Neuronal stem cell (in vitro differentiated cells): ENCODE results near the gene KIRREL1.
A peak's percentile ranks its signal among the peaks of the same experiment; 100 is the strongest.

Experiments
- DNase-seq: peaks from one replicate; pipeline ENCODE4 v3.0.0-alpha.2; 2013; ENCODE audit warnings: low spot score
- H2AFZ ChIP-seq: one replicate; pipeline ENCODE4 v1.6.1; 2013; ENCODE audit warnings: mild to moderate bottlenecking, low read length, inconsistent platforms
- H2AK5ac ChIP-seq: 2 replicates; pipeline ENCODE4 v1.6.1; 2013; ENCODE audit warnings: low read depth, mild to moderate bottlenecking, inconsistent platforms, low read length, moderate library complexity, mixed read lengths
- H2BK120ac ChIP-seq: 2 replicates; pipeline ENCODE4 v1.6.1; 2013; ENCODE audit warnings: low read depth, mild to moderate bottlenecking, inconsistent platforms, low read length, moderate library complexity, mixed read lengths
- H2BK12ac ChIP-seq: one replicate; pipeline ENCODE4 v1.6.1; 2013; ENCODE audit warnings: low read length, inconsistent platforms
- H2BK15ac ChIP-seq: 2 replicates; pipeline ENCODE4 v1.6.1; 2013; ENCODE audit warnings: mild to moderate bottlenecking, low read length, inconsistent platforms, mixed read lengths
- H2BK5ac ChIP-seq: one replicate; pipeline ENCODE4 v1.6.1; 2013; ENCODE audit warnings: inconsistent platforms, mild to moderate bottlenecking, low read length, moderate library complexity
- H3K14ac ChIP-seq: one replicate; pipeline ENCODE4 v1.6.1; 2013; ENCODE audit warnings: low read length, inconsistent platforms
- H3K18ac ChIP-seq: 2 replicates; pipeline ENCODE4 v1.6.1; 2013; ENCODE audit warnings: low read length, inconsistent platforms
- H3K23ac ChIP-seq: 2 replicates; pipeline ENCODE4 v1.6.1; 2013; ENCODE audit warnings: low read depth, mild to moderate bottlenecking, mixed read lengths, low read length, inconsistent platforms; ENCODE audit not compliant: poor library complexity
- H3K27ac ChIP-seq: replicated peaks from 3 replicates; pipeline ENCODE4 v1.5.1; 2013; ENCODE audit warnings: low read length, inconsistent platforms
- H3K27me3 ChIP-seq, 3 experiments: 2 replicates each; pipeline ENCODE4 v1.6.1; 2013; ENCODE audit warnings: low read length in 3 of 3, mild to moderate bottlenecking in 2 of 3, inconsistent platforms in 1 of 3, low read depth in 1 of 3, mixed read lengths in 1 of 3, moderate library complexity in 1 of 3; ENCODE audit not compliant: control insufficient read depth in 3 of 3, insufficient read depth in 3 of 3
- H3K36me3 ChIP-seq, 2 donors: replicated peaks in 1 of 2; 2 replicates each; pipeline ENCODE4 v1.6.1; 2013; ENCODE audit warnings: low read length in 2 of 2; ENCODE audit not compliant: control insufficient read depth in 2 of 2, insufficient read depth in 2 of 2
- H3K4ac ChIP-seq: 2 replicates; pipeline ENCODE4 v1.6.1; 2013; ENCODE audit warnings: inconsistent platforms, mild to moderate bottlenecking, low read length, moderate library complexity
- H3K4me1 ChIP-seq, 2 donors: 1 replicate in 1 of 2; 2 replicates in 1 of 2; pipeline ENCODE4 v1.6.1; 2013; ENCODE audit warnings: low read length in 2 of 2, low read depth in 1 of 2; ENCODE audit not compliant: control insufficient read depth in 2 of 2, insufficient read depth in 1 of 2
- H3K4me2 ChIP-seq: one replicate; pipeline ENCODE4 v1.6.1; 2013; ENCODE audit warnings: mild to moderate bottlenecking, low read length, inconsistent platforms; ENCODE audit not compliant: insufficient read depth, poor library complexity, severe bottlenecking
- H3K4me3 ChIP-seq, 2 donors: 2 replicates each; pipeline ENCODE4 v1.5.1; 2013; ENCODE audit warnings: low read length in 2 of 2, mild to moderate bottlenecking in 2 of 2, inconsistent platforms in 1 of 2, moderate library complexity in 1 of 2
- H3K79me1 ChIP-seq: one replicate; pipeline ENCODE4 v1.6.1; 2013; ENCODE audit warnings: low read depth, mild to moderate bottlenecking, inconsistent platforms, low read length, moderate library complexity
- H3K9ac ChIP-seq: one replicate; pipeline ENCODE4 v1.6.1; 2013; ENCODE audit warnings: mild to moderate bottlenecking, low read depth, low read length, inconsistent platforms; ENCODE audit not compliant: poor library complexity
- H3K9me3 ChIP-seq, 2 donors: replicated peaks in 1 of 2; 2 replicates each; pipeline versions ENCODE3 to v1.6.1; 2013; ENCODE audit warnings: low read length in 2 of 2, mild to moderate bottlenecking in 2 of 2, inconsistent platforms in 1 of 2, low read depth in 1 of 2, mixed read lengths in 1 of 2, moderate library complexity in 1 of 2; ENCODE audit not compliant: control insufficient read depth in 2 of 2, insufficient read depth in 1 of 2
- H4K8ac ChIP-seq: one replicate; pipeline ENCODE4 v1.6.1; 2013; ENCODE audit warnings: low read depth, mild to moderate bottlenecking, inconsistent platforms, low read length, moderate library complexity
- H4K91ac ChIP-seq: one replicate; pipeline ENCODE4 v1.6.1; 2013; ENCODE audit warnings: low read length, low read depth, mild to moderate bottlenecking, inconsistent platforms; ENCODE audit not compliant: poor library complexity
- WGBS, 2 donors: extraction: QIAGEN DNeasy Blood & Tissue Kit; methylation state at CpG; one replicate each; pipeline ENCODE4 v1.1.7; 2013; ENCODE audit warnings: missing lambda C conversion rate in 2 of 2, mixed read lengths in 1 of 2; ENCODE audit not compliant: insufficient read length in 2 of 2, insufficient replicate concordance in 1 of 2; ENCODE audit errors: extremely low coverage in 2 of 2; 5-methylcytosine and 5-hydroxymethylcytosine counted together

The KIRREL1 gene

DNA sequence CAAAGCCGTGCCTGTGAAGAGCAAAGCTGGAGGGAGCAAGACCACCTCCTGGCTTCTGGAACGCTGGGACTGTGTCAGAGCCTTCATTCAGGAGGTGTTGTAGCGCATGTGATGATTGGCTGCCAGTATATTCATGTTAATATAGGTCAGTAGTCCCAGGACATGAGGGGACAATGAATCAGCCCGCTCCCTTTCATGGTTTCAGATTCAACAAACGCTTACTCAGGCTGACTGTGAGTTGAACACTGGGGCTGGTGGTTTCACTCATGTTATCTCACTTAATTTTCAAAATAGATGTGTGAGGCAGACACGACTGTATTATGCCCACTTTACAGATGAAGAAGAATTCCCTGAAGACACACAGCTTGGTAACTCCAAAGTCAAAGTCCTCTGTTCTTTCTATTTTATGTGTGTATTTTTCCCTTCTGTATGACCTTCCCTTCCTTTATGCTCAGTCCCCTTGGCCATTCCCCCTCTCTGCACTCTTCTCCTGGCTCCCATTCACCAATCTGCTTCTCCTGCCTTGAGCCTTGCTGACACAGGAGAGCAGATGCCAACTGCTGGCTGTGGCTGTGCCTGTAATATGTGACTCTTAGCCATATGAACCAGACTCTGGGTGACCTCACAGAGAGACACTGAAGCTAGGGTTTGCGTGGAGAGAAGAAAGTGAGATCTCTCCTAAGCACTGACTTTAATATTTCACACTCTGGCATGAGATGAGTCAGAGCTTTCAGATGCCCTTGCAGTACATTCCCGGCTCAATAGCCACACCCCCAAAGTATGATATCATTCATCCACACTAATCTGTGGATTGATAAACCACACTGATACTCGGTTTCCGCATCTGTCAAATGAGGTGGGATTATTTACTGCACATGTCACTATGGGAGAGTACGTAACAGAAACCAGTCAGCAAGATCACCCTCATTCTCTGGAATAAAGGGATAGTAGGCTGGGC is 31.4 kb upstream of the KIRREL1 start:
- no peak overlapping the region for H2BK5ac ChIP-seq
- H2BK12ac ChIP-seq: no peak overlapping the region
- no peak overlapping the region for H3K14ac ChIP-seq
- H3K36me3 ChIP-seq: no peaks in the 10 kb centered on the region
- no peak overlapping the region for H2BK15ac ChIP-seq
- H3K23ac ChIP-seq: no peak overlapping the region
- H3K9me3 ChIP-seq: no peaks in the 10 kb centered on the region
- H3K18ac ChIP-seq: no peak overlapping the region
- no peak overlapping the region for H4K91ac ChIP-seq
- H4K8ac ChIP-seq: no peak overlapping the region
- peaks cover 0 to 22% (median 0%) of the 10 kb centered on the region in 3 experiments for H3K27me3 ChIP-seq
- H3K4me2 ChIP-seq: no peak overlapping the region
- H3K27ac ChIP-seq: no peak overlapping the region
- no peak overlapping the region for H2AFZ ChIP-seq
- DNase-seq: no peak
- H3K4me3 ChIP-seq: no peak overlapping the region
- H3K4ac ChIP-seq: no peak overlapping the region
- H3K4me1 ChIP-seq: peaks cover 4 to 7% of the 10 kb centered on the region in 2 donors
- H3K79me1 ChIP-seq: no peaks in the 10 kb centered on the region
- WGBS, 2 donors: no CpG with 5 or more reads among the region's 11 CpGs
- no peak overlapping the region for H2BK120ac ChIP-seq
- no peak overlapping the region for H2AK5ac ChIP-seq
- H3K9ac ChIP-seq: peak overlapping the region; percentile 44

- H3K4me2 ChIP-seq: no peak overlapping the region
- H2BK12ac ChIP-seq: no peak overlapping the region
- H3K4me1 ChIP-seq: peaks cover 4 to 5% of the 10 kb centered on the region in 2 donors
- H3K9me3 ChIP-seq: peaks cover 0 to 2% of the 10 kb centered on the region in 2 donors
- H2AK5ac ChIP-seq: no peak overlapping the region
- H3K27me3 ChIP-seq: peaks cover 0 to 10% (median 0%) of the 10 kb centered on the region in 3 experiments
- no peaks in the 10 kb centered on the region for H3K79me1 ChIP-seq
- no peak overlapping the region for H4K91ac ChIP-seq
- no CpG with 5 or more reads among the region's 5 CpGs for WGBS, 2 donors
- H3K14ac ChIP-seq: no peak overlapping the region
- no peaks in the 10 kb centered on the region for H3K36me3 ChIP-seq
- no peak overlapping the region for H2BK120ac ChIP-seq
- H2AFZ ChIP-seq: no peak overlapping the region
- no peak overlapping the region for H3K4me3 ChIP-seq
- H3K18ac ChIP-seq: no peak overlapping the region
- no peak overlapping the region for H3K4ac ChIP-seq
- no peak overlapping the region for H2BK15ac ChIP-seq
- H2BK5ac ChIP-seq: no peak overlapping the region
- no peak overlapping the region for H3K9ac ChIP-seq
- no peak overlapping the region for H4K8ac ChIP-seq
- no peak overlapping the region for H3K27ac ChIP-seq
- DNase-seq: peak; percentile 73
- no peak overlapping the region for H3K23ac ChIP-seq
Observed at GRCh38 chr1:157963713-157964112, 29.7 kb upstream of the KIRREL1 start.

DNA sequence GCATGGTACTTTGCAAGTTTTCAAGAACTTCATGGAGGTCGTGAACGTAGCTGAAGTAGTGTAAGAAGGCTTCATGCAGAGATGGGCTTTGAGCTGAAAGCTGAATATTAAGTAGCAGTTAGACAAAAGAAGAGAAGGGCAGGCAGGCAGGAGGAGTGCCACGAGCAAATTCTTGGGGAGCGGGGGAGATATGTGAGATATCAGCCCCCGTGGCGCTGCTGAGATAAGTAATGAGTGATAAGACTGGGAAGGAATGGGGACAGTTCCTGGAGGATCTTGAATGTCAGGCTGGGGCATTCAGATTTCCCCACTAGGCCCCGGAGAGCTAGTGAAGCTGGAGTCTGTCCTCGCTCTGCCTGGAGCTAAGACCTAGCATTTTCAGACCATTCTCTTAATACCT is 27.9 kb upstream of the KIRREL1 start:
- H3K14ac ChIP-seq: no peak overlapping the region
- H3K36me3 ChIP-seq: no peaks in the 10 kb centered on the region
- no peak overlapping the region for H2BK5ac ChIP-seq
- H4K8ac ChIP-seq: no peak overlapping the region
- H2BK120ac ChIP-seq: no peak overlapping the region
- peaks cover 0 to 2% of the 10 kb centered on the region in 2 donors for H3K9me3 ChIP-seq
- no peak overlapping the region for H3K18ac ChIP-seq
- no peaks in the 10 kb centered on the region for H3K79me1 ChIP-seq
- peaks cover 4 to 5% of the 10 kb centered on the region in 2 donors for H3K4me1 ChIP-seq
- no peak overlapping the region for H3K27ac ChIP-seq
- peak overlapping the region; percentile 33 for H2AFZ ChIP-seq
- no CpG with 5 or more reads among the region's 8 CpGs for WGBS, 2 donors
- no peak overlapping the region for H4K91ac ChIP-seq
- H3K23ac ChIP-seq: no peak overlapping the region
- H2BK15ac ChIP-seq: no peak overlapping the region
- H3K27me3 ChIP-seq: peaks cover 0 to 4% (median 0%) of the 10 kb centered on the region in 3 experiments
- H3K4me2 ChIP-seq: no peak overlapping the region
- no peak overlapping the region for H3K4me3 ChIP-seq
- no peak overlapping the region for H2BK12ac ChIP-seq
- no peak overlapping the region for H3K4ac ChIP-seq
- H3K9ac ChIP-seq: no peak overlapping the region
- DNase-seq: no peak
- no peak overlapping the region for H2AK5ac ChIP-seq

GRCh38 chr1:157966031-157966537 is 27.4 kb upstream of the KIRREL1 start:
- no CpG with 5 or more reads among the region's 9 CpGs for WGBS, 2 donors
- Histone ChIP-seq H3K14ac (no peak overlapping the region), H4K8ac (no peak overlapping the region), H3K79me1 (no peaks in the 10 kb centered on the region), H2BK15ac (no peak overlapping the region), H3K4me3 (no peak overlapping the region), H2BK120ac (no peak overlapping the region), H2BK12ac (no peak overlapping the region), H3K18ac (no peak overlapping the region), H2AFZ (peak overlapping the region; percentile 33), H2BK5ac (no peak overlapping the region), H3K4me1 (peaks cover 4 to 5% of the 10 kb centered on the region in 2 donors), H2AK5ac (no peak overlapping the region), H3K23ac (no peak overlapping the region), H3K27ac (no peak overlapping the region), H3K4me2 (no peak overlapping the region), H4K91ac (no peak overlapping the region), H3K9ac (no peak overlapping the region), H3K27me3 (peaks cover 0 to 4% (median 0%) of the 10 kb centered on the region in 3 experiments), H3K36me3 (no peaks in the 10 kb centered on the region), H3K4ac (no peak overlapping the region), H3K9me3 (peaks cover 0 to 2% of the 10 kb centered on the region in 2 donors)
- DNase-seq: no peak
